Tibial nerve (tissue), 4 donors: Measurements from ENCODE around the gene ARHGAP26. TPM values are rescaled to one million over a fixed set of nuclear protein-coding genes. Genes with fewer than 3 reads are reported as not detected.
"Not testable (repeated sequence)": the region's sequence is repeated elsewhere in the genome, so short reads cannot be mapped to it uniquely, and the experiment has no call there.

ENCODE experiments used
- DNase-seq, 2 donors: peaks; one replicate each; pipeline ENCODE4 v3.0.0-alpha.2; 2019; ENCODE audit warnings: low spot score in 2 of 2
- H3K27ac ChIP-seq, 4 donors: fragments of 200-600 bp; sonication (generic) in 3 of 4; one replicate each; pipeline ENCODE4 v1.5.1; 2017 to 2019; ENCODE audit warnings: mild to moderate bottlenecking in 1 of 4
- H3K27me3 ChIP-seq, 2 donors: fragments of 200-600 bp; sonication (generic) in 1 of 2; one replicate each; pipeline versions ENCODE4 v1.5.1 to v1.6.0; 2017 to 2019
- H3K36me3 ChIP-seq, 3 donors: fragments of 200-600 bp; sonication (generic); one replicate each; pipeline ENCODE4 v1.5.1; 2018 to 2019
- H3K4me1 ChIP-seq, 4 donors: fragments of 200-600 bp; sonication (generic) in 3 of 4; one replicate each; pipeline ENCODE4 v1.5.1; 2017 to 2019
- H3K4me3 ChIP-seq, 4 donors: fragments of 200-600 bp; sonication (generic) in 3 of 4; one replicate each; pipeline ENCODE4 v1.5.1; 2017 to 2019; ENCODE audit warnings: mild to moderate bottlenecking in 1 of 4, moderate library complexity in 1 of 4
- H3K9me3 ChIP-seq, 4 donors: fragments of 200-600 bp; sonication (generic) in 3 of 4; one replicate each; pipeline ENCODE4 v1.5.1; 2017 to 2019
- EP300 ChIP-seq, 2 donors: sonication (generic); formaldehyde crosslinking; IDR thresholded peaks; one replicate each; pipeline ENCODE4 v1.6.1; 2017; ENCODE audit warnings: antibody characterized with exemption in 2 of 2, mild to moderate bottlenecking in 1 of 2
- POLR2A ChIP-seq, 2 donors: fragments of 450-650 bp; IDR thresholded peaks; one replicate each; pipeline ENCODE4 v1.6.1; 2017; ENCODE audit warnings: antibody characterized with exemption in 2 of 2, mild to moderate bottlenecking in 2 of 2, moderate library complexity in 2 of 2
- WGBS, 2 donors: methylation state at CpG; one replicate each; pipeline ENCODE4 v1.1.5; 2018; 5-methylcytosine and 5-hydroxymethylcytosine counted together
- total RNA-seq, 4 donors: library from RNA; depleted of rRNA; stranded (reverse); fragments of >200 nt; gene quantifications; one replicate each; pipeline ENCODE4 v1.1.0, GENCODE V29; 2016
- TF ChIP-seq, protein P1 (sequence below), 5 experiments: fragments of 200-600 bp in 3 of 5; fragments of 450-650 bp in 2 of 5; sonication (generic) in 3 of 5; IDR thresholded peaks; one replicate each; pipeline ENCODE4 v1.5.1; 2016 to 2019; ENCODE audit warnings: antibody characterized with exemption in 5 of 5, mild to moderate bottlenecking in 3 of 5, moderate library complexity in 2 of 5

The ARHGAP26 gene
- total RNA-seq, 4 donors from 2014 or later = 33.7 to 77.8 (median 57.8) TPM

DNA sequence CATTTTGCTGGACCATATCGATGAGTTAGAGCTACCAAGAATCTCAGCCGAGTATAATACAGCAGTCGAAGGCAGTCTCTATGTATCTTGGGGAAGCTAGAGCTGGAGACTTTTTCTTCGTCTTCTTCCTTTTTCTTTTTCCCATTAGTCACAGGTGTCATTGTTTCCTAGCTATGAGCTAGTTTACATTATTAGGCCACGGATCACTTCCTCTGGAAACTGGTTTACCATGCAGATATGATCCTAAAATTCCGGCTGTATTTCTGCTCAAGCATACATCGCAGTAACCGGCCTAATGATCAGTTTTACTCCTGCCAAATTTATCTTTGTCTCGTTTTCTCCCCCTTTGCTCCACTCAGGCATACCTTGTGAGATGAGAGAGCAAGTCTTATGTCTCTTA lies 312.8 kb downstream of the ARHGAP26 start:
- TF ChIP-seq POLR2A (IDR thresholded peaks at IDR 0.05) (no peak), EP300 (IDR thresholded peaks at IDR 0.05) (no peak)
- TF ChIP-seq, protein P1, sequence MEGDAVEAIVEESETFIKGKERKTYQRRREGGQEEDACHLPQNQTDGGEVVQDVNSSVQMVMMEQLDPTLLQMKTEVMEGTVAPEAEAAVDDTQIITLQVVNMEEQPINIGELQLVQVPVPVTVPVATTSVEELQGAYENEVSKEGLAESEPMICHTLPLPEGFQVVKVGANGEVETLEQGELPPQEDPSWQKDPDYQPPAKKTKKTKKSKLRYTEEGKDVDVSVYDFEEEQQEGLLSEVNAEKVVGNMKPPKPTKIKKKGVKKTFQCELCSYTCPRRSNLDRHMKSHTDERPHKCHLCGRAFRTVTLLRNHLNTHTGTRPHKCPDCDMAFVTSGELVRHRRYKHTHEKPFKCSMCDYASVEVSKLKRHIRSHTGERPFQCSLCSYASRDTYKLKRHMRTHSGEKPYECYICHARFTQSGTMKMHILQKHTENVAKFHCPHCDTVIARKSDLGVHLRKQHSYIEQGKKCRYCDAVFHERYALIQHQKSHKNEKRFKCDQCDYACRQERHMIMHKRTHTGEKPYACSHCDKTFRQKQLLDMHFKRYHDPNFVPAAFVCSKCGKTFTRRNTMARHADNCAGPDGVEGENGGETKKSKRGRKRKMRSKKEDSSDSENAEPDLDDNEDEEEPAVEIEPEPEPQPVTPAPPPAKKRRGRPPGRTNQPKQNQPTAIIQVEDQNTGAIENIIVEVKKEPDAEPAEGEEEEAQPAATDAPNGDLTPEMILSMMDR (IDR thresholded peaks at IDR 0.05) = no peak
- Histone ChIP-seq H3K4me1 (peaks cover 0 to 23% (median 2%) of the 10 kb centered on the region in 4 donors), H3K4me3 (no peak overlapping the region), H3K27me3 (no peaks in the 10 kb centered on the region), H3K9me3 (no peaks in the 10 kb centered on the region), H3K36me3 (no peaks in the 10 kb centered on the region), H3K27ac (no peak overlapping the region)
- WGBS, 2 donors = 87 to 88% methylated on average over 9 of the region's 9 CpGs
- DNase-seq = no peak

- 65 to 70% methylated on average over 9 of the region's 9 CpGs for WGBS, 2 donors
- Histone ChIP-seq H3K27me3 (no peaks in the 10 kb centered on the region), H3K4me3 (no peak overlapping the region), H3K27ac (no peak overlapping the region), H3K9me3 (no peaks in the 10 kb centered on the region), H3K4me1 (peaks cover 0 to 13% (median 2%) of the 10 kb centered on the region in 4 donors), H3K36me3 (no peaks in the 10 kb centered on the region)
- TF ChIP-seq, protein P1 (IDR thresholded peaks at IDR 0.05) = no peak
- TF ChIP-seq POLR2A (IDR thresholded peaks at IDR 0.05) (no peak), EP300 (IDR thresholded peaks at IDR 0.05) (no peak)
- DNase-seq = no peak
These were observed 314.2 kb downstream of the ARHGAP26 start for GRCh38 chr5:143084407-143084806.

GRCh38 chr5:143085319-143085917 lies 315.2 kb downstream of the ARHGAP26 start:
- no peaks in the 10 kb centered on the region for H3K9me3 ChIP-seq
- H3K36me3 ChIP-seq = no peaks in the 10 kb centered on the region
- TF ChIP-seq EP300 (IDR thresholded peaks at IDR 0.05) (no peak), POLR2A (IDR thresholded peaks at IDR 0.05) (no peak)
- TF ChIP-seq, protein P1 (IDR thresholded peaks at IDR 0.05) = no peak
- H3K27me3 ChIP-seq = no peaks in the 10 kb centered on the region
- no peak overlapping the region for H3K4me3 ChIP-seq
- no peak for DNase-seq
- 79 to 80% methylated on average over 6 of the region's 6 CpGs for WGBS, 2 donors
- H3K4me1 ChIP-seq = peaks cover 0 to 13% (median 2%) of the 10 kb centered on the region in 4 donors
- H3K27ac ChIP-seq = no peak overlapping the region

GRCh38 chr5:143086546-143086907 lies 316.4 kb downstream of the ARHGAP26 start:
- WGBS, 2 donors = 96 to 97% methylated on average over 1 of the region's 1 CpG
- TF ChIP-seq, protein P1 (IDR thresholded peaks at IDR 0.05) = no peak
- TF ChIP-seq POLR2A (IDR thresholded peaks at IDR 0.05) (no peak), EP300 (IDR thresholded peaks at IDR 0.05) (no peak)
- Histone ChIP-seq H3K4me1 (peaks cover 0 to 13% (median 2%) of the 10 kb centered on the region in 4 donors), H3K4me3 (no peak overlapping the region), H3K36me3 (no peaks in the 10 kb centered on the region), H3K27me3 (no peaks in the 10 kb centered on the region), H3K9me3 (no peaks in the 10 kb centered on the region), H3K27ac (no peak overlapping the region)
- no peak for DNase-seq

GRCh38 chr5:143086908-143087637 lies 316.9 kb downstream of the ARHGAP26 start:
- no peak overlapping the region for H3K27ac ChIP-seq

DNA sequence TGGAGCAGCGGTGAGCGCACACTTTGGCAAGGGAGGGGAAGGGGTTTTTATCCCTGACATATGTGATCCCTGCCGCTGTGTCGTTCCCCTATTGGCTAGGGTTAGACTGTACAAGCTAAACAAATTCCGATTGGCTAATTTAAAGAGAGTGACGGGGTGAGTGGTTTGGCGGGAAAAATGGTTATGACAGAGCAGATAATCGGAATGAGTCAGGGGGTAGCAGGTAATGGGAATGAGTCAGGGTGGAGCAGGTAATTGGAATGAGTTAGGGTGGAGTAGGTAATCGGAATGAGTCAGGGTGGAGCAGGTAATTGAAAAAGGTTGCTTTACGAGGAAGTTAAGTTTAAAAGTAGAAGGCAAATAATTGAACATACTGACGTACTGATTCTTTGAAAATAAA lies 318.5 kb downstream of the ARHGAP26 start:
- H3K4me3 ChIP-seq, H3K27me3 ChIP-seq, H3K27ac ChIP-seq, H3K36me3 ChIP-seq, H3K9me3 ChIP-seq, DNase-seq: not testable (repeated sequence)
- H3K4me1 ChIP-seq = peaks cover 0 to 13% (median 2%) of the 10 kb centered on the region in 4 donors
- 95 to 96% methylated on average over 11 of the region's 11 CpGs for WGBS, 2 donors

More at GRCh38 chr5:143086908-143087637, 316.9 kb downstream of the ARHGAP26 start:
- Histone ChIP-seq H3K9me3 (no peaks in the 10 kb centered on the region), H3K4me3 (no peak overlapping the region), H3K4me1 (peaks cover 0 to 13% (median 2%) of the 10 kb centered on the region in 4 donors), H3K36me3 (no peaks in the 10 kb centered on the region), H3K27me3 (no peaks in the 10 kb centered on the region)
- 69 to 75% methylated on average over 5 of the region's 5 CpGs for WGBS, 2 donors
- TF ChIP-seq POLR2A (IDR thresholded peaks at IDR 0.05) (no peak), EP300 (IDR thresholded peaks at IDR 0.05) (no peak)
- TF ChIP-seq, protein P1 (IDR thresholded peaks at IDR 0.05) = no peak
- DNase-seq = no peak

DNA sequence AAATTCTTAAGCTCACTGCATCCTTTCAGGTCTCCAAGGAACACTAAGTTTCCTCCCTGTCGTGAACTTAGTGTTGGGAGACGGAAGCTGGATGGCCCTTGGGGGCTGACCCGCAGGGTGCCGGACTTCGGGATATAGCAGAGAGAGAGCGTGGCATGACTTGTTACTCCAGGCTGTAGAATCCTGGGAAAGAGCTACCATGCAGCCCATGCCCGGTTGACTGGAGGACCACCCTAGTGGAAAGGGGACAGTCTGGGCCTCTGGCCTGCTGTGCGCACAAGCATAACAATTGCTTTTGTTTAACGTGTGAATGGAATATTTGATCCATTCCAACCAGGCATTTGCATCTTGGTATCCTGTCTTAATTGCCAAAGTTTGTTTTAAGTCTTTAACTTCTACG lies 319.9 kb downstream of the ARHGAP26 start:
- H3K36me3 ChIP-seq, H3K9me3 ChIP-seq, H3K27ac ChIP-seq, H3K27me3 ChIP-seq, DNase-seq, H3K4me1 ChIP-seq, H3K4me3 ChIP-seq: not testable (repeated sequence)
- 75 to 86% methylated on average over 10 of the region's 10 CpGs for WGBS, 2 donors
